Thymus (tissue), 11 donors: ENCODE measurements around the gene IL21R. TPM values are rescaled to one million over a fixed set of nuclear protein-coding genes. Genes with fewer than 3 reads are reported as not detected.

Experiments used
- DNase-seq, 9 donors: peaks; one replicate each; pipeline ENCODE4 v3.0.0-alpha.2; 2013; ENCODE audit warnings: low spot score in 9 of 9, low read depth in 6 of 9, missing footprints in 1 of 9
- H3K27ac ChIP-seq, 2 donors: one replicate each; pipeline ENCODE4 v1.5.1; 2013; ENCODE audit warnings: control low read depth in 1 of 2, low read depth in 1 of 2, low read length in 1 of 2, mild to moderate bottlenecking in 1 of 2, moderate library complexity in 1 of 2
- H3K27me3 ChIP-seq, 2 donors: one replicate each; pipeline ENCODE4 v1.5.1; 2013; ENCODE audit warnings: low read length in 1 of 2; ENCODE audit not compliant: control insufficient read depth in 2 of 2, insufficient read depth in 1 of 2
- H3K36me3 ChIP-seq, 2 donors: one replicate each; pipeline ENCODE4 v1.5.1; 2013; ENCODE audit warnings: low read length in 1 of 2, mild to moderate bottlenecking in 1 of 2, moderate library complexity in 1 of 2; ENCODE audit not compliant: control insufficient read depth in 2 of 2, insufficient read depth in 2 of 2
- H3K4me1 ChIP-seq, 2 donors: one replicate each; pipeline ENCODE4 v1.5.1; 2013; ENCODE audit warnings: low read length in 2 of 2; ENCODE audit not compliant: control insufficient read depth in 2 of 2, insufficient read depth in 2 of 2
- H3K4me3 ChIP-seq, 2 donors: one replicate each; pipeline ENCODE4 v1.5.1; 2013; ENCODE audit warnings: low read length in 2 of 2, control low read depth in 1 of 2, mild to moderate bottlenecking in 1 of 2
- H3K9me3 ChIP-seq, 2 donors: one replicate each; pipeline ENCODE4 v1.5.1; 2013; ENCODE audit warnings: low read length in 1 of 2, mild to moderate bottlenecking in 1 of 2; ENCODE audit not compliant: control insufficient read depth in 2 of 2, insufficient read depth in 1 of 2
- WGBS: extraction: QIAGEN DNeasy Blood & Tissue Kit; methylation state at CpG from one replicate; pipeline ENCODE4 v1.1.7; 2013; 5-methylcytosine and 5-hydroxymethylcytosine counted together
- polyA plus RNA-seq: library from polyadenylated mRNA; stranded (reverse); fragments of 200-250 nt; gene quantifications from one replicate; pipeline ENCODE4 v1.2.3, GENCODE V29; 2013
- total RNA-seq: library from RNA; stranded (reverse); fragments of 120-200 nt; gene quantifications from one replicate; pipeline ENCODE4 v1.2.4, GENCODE V29; 2013
- donor health status: healthy.

Gene IL21R
- total and polyA plus RNA-seq, 2 donors = 10.7 to 12.8 TPM

DNA sequence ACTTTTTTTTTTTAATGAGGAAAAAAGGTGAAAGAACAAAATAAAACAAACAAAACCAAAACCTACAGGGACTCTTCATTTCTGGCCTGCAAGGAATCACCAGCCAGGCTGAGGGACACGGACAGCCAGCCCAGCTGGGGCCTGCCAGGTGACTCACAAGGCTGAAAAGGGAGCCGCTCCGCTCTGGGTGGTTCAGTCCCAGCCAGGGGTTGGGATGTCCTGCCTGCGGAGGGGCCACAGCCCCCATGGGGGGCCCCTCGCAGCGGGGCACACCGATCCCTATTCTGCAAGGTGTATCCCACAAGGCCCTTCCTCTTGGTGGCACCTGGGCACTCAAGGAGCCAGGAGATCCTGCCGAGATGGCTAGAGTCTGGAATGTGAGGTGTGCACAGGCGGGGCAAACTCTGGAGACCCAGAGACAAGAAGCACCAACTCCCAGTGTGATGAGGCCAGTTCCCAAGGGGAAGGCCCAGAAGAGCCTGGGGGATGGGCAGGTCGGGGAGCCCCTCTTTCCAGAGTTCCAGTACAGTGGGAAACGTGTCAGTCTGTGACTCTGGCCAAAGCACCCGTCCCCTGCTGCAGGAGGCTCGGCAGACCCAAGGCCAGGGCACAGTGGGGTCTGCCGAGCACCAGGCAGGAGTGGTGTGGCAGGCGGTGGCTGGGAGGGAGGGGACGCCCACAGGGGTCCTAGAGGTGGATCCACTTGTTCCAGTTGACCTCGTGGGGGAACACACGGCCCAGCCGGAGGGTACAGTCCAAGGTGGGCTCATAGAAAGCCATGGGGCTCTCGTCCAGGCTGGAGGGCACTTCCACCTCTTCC is 58.9 kb downstream of the IL21R start:
- no peak overlapping the region for H3K4me3 ChIP-seq
- DNase-seq = no peak
- WGBS = 96% methylated on average over 20 of the region's 20 CpGs
- peaks cover 6 to 31% of the 10 kb centered on the region in 2 donors for H3K4me1 ChIP-seq
- peak overlapping the region in 1 of 2 donors; percentile 23 for H3K27ac ChIP-seq
- H3K36me3 ChIP-seq = peaks cover 56 to 67% of the 10 kb centered on the region in 2 donors
- no peaks in the 10 kb centered on the region for H3K9me3 ChIP-seq
- H3K27me3 ChIP-seq = no peaks in the 10 kb centered on the region

DNA sequence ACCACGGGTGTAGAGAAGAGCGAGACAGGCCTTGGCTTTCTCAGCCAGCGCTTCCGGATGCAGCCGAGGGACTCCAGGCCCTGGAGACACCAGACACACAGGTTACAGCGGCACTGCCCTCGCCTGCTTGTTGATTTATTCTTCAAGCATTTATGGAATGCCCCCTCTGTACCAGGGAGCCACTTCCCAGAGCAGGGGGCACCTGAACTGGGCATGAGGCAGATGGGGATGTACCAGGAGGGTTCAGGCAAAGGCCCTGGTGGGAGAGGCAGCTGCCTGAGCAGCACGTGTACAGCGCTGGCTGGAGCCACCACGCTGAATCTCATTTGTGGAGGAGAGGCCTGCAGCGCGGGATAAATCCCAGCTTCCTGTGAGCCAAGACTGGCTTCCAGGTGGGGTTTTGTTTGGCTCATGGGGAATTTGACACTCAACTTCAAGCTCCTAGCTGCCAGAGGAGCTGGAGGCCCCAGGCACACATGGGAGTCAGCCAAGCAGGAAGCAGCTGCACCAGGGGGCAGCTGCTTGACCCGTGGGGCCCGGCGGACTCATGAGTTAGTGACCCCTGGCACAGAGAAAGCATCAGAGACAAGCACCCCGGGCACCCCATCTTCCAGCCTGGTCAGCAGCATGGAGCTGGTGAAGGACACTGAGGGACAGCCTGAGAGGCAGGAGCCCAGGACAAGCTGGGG is 59.7 kb downstream of the IL21R start:
- DNase-seq = no peak

DNA sequence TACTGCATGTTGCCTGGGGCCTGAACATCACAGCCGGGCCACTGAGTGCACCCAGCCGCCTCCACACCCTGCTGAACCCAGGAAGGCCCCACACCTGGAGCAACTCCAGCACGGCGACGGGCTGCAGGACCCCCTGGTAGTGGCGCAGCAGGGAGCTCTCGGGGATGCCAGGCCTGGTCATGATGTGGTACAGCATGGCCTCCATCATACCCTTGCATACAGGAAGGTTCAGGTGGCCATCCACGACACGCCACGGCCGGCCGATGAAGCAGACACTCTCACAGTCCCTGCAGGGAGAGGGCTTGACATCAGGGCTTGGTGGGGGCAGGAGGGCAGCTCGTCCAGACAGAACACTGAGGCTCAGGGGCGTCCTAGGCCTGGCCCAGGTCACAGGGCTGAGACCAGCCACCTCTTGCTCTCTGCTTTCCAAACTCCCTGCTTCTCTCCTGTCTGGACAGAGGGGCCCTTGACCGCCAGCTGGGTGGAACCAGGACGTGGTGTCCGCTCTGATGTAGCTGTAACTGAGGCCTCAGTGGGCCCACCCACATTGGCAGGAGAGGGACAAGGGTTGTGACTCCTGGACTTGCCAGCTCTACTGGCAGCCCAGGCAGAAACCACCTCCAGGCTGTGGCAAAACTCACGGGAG is 60.3 kb downstream of the IL21R start:
- 97% methylated on average over 18 of the region's 18 CpGs for whole genome bisulfite sequencing
- no peaks in the 10 kb centered on the region for H3K9me3 ChIP-seq
- DNase-seq = no peak
- peak overlapping the region in 1 of 2 donors; percentile 31 for H3K27ac ChIP-seq
- H3K4me3 ChIP-seq = no peak overlapping the region
- H3K4me1 ChIP-seq = peaks cover 0 to 19% of the 10 kb centered on the region in 2 donors
- peaks cover 65 to 79% of the 10 kb centered on the region in 2 donors for H3K36me3 ChIP-seq
- H3K27me3 ChIP-seq = no peaks in the 10 kb centered on the region

More for the DNA sequence above, 59.7 kb downstream of the IL21R start:
- Histone ChIP-seq H3K36me3 (peaks cover 60 to 72% of the 10 kb centered on the region in 2 donors), H3K27ac (peak overlapping the region in 1 of 2 donors; percentile 23), H3K9me3 (no peaks in the 10 kb centered on the region), H3K4me1 (peaks cover 4 to 26% of the 10 kb centered on the region in 2 donors), H3K27me3 (no peaks in the 10 kb centered on the region), H3K4me3 (no peak overlapping the region)
- 89% methylated on average over 16 of the region's 16 CpGs for WGBS

DNA sequence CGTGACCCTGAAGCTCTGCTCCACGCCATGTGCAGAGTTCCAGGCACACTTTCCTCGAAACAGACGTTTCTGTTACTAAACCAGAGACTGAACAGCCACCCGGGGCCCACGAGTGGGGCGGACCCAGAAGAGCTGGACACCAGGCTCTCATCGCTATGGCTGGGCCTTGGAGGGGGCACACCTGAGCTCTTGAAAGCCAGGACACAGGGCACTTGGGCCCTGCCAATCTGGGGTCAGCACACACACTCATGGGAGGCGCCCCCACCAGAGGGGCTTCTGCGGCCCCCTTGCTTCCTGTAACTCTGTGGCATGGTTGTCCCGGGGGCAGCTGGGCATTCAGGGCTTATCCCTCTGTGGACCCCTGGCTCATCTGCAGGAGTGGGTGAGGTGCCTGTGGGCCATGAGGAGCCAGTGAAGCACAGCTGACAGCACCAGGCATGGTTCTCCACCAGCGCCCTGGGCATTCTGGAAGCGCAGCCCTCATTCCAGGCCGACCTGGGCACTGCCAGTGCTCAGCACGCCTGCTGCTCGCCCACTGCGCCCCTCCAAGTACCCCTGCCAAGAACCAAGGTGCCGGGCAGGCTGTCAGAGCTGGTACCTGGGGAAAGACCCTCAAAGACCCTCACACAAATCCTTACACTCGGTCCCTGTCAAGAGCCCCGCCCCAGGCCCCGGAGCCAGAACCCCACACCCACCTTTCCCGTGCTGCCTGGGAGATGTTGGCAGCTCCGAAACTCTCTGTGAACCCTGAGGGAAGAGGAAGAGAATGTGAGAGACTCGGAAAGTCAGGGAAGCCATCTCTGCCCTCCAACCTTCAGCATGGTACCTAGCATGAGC is 61.1 kb downstream of the IL21R start:
- peaks cover 71 to 87% of the 10 kb centered on the region in 2 donors for H3K36me3 ChIP-seq
- no peaks in the 10 kb centered on the region for H3K27me3 ChIP-seq
- H3K4me3 ChIP-seq = no peak overlapping the region
- H3K9me3 ChIP-seq = no peaks in the 10 kb centered on the region
- peak overlapping the region in 1 of 2 donors; percentile 60 for H3K27ac ChIP-seq
- 97% methylated on average over 24 of the region's 24 CpGs for WGBS
- H3K4me1 ChIP-seq = peaks cover 0 to 19% of the 10 kb centered on the region in 2 donors
- no peak for DNase-seq

DNA sequence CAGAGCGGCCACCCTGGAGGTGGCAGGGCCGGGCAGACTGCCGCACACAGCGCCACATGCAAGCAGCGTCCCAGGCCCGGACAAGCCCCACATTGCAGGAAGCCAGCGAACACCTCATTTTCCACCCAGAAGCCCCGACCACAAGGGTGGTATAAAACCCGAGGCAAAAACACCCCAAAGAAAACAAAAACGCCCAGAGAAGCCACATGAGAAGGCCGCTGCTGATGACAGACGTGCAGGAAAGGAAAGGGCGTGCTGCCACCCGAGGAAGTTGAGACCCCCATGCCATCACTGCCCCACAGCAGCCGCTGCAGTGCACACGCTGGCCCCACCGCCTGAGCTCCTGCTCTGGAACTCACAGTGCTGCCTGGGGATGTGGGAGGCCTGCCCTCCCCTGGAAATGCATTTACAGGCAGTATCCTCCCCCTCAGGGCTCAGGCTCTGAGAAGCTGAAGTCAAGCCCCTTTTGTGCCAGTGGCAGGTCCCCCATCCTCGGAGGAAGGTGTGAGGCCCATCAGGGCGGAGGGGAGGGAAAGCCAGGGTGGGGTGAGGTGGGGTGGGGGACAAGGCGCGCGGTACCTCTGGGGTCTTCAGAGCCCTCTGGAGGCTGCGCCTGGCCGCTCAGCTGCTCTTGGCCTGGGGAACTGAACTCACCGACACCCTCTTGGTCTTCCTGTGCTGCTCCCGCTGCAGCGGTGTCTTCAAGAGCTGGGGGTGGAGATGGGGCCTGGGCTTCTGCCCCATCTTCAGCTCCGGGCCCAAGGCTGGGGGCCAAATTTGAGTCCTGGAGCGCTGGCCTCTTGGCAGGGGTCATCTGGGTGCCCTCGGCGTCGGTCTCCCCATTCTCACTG is 62.0 kb downstream of the IL21R start:
- Histone ChIP-seq H3K27me3 (no peaks in the 10 kb centered on the region), H3K4me1 (peaks cover 0 to 16% of the 10 kb centered on the region in 2 donors), H3K9me3 (no peaks in the 10 kb centered on the region), H3K36me3 (peaks cover 77 to 95% of the 10 kb centered on the region in 2 donors), H3K27ac (peak overlapping the region in 1 of 2 donors; percentile 60), H3K4me3 (no peak overlapping the region)
- 87% methylated on average over 32 of the region's 32 CpGs for WGBS
- DNase-seq = no peak

DNA sequence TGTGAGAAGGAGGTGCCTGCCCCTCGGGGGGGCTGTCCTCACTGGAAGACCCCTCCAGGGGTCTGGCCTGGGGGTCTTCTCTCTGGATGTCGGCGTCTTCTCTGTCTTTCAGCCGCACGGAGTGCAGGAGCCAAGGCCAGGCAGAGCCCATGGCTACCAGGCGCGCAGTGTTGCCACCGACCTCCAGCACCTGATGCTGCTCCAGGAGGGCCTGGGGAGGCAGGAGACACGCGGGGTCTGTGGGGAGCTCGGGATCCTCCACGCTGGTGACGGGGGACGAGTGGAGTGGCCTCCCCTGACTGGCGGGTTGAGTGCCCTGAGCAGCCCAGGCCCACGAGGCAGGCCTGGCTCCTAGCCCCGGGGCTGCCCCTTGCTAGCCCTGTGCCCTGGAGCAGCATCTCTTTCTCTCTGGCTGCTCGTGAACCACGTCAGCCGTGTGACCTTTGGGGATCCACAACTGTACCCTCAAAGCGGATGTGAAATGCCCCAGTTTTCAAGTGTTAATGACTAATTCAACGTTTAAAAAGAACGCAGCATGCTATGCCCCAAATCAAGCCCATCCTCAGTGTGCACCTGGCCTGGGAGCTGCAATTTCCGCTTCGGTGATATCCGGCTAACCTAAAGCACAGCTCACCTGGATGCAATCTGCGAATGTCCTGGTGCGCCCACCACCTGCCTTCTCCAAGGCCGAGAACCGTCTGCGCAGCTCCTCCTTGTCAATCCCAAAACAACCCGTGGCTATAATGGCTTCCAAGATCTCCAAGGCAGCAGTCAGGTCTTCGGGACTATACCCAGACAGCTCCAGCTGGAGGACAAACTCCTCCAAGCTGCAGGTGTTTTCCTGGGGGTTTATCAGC is 62.9 kb downstream of the IL21R start:
- peaks cover 0 to 14% of the 10 kb centered on the region in 2 donors for H3K4me1 ChIP-seq
- H3K9me3 ChIP-seq = no peaks in the 10 kb centered on the region
- no peak for DNase-seq
- 97% methylated on average over 33 of the region's 33 CpGs for WGBS
- H3K36me3 ChIP-seq = peaks cover 83 to 97% of the 10 kb centered on the region in 2 donors
- no peaks in the 10 kb centered on the region for H3K27me3 ChIP-seq
- no peak overlapping the region for H3K4me3 ChIP-seq
- peak overlapping the region in 1 of 2 donors; percentile 5 for H3K27ac ChIP-seq

DNA sequence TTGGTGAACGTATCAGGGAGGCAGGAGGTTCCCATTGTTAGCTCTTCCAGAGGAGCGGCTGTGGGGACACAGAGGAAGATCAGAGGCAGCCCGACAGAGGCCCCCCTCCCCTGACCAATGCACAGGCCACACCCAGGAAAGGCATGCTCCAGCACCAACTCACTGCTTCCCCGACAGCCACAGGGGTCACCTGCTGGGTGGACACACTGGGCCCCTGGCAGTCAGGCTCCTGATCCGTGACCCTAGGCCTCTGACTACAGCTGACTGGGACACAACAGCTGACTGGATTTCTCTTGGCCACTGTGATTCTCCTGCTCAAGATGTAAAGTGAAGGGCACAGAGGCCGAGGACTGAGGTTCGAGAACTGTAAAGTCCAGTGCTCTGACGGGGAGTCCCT is 63.5 kb downstream of the IL21R start:
- Histone ChIP-seq H3K4me3 (no peak overlapping the region), H3K27ac (peak overlapping the region in 1 of 2 donors; percentile 5), H3K4me1 (peaks cover 0 to 9% of the 10 kb centered on the region in 2 donors), H3K36me3 (peaks cover 83 to 98% of the 10 kb centered on the region in 2 donors), H3K27me3 (no peaks in the 10 kb centered on the region), H3K9me3 (no peaks in the 10 kb centered on the region)
- WGBS = 95% methylated on average over 8 of the region's 8 CpGs
- no peak for DNase-seq
